Esophagus muscularis mucosa (tissue), 4 donors: ENCODE results near the gene NXN. TPM values are rescaled to one million over a fixed set of nuclear protein-coding genes. Genes with fewer than 3 reads are reported as not detected.

Experiments
- DNase-seq: peaks from one replicate; pipeline ENCODE4 v3.0.0-alpha.2; 2017; ENCODE audit errors: extremely low spot score
- H3K27ac ChIP-seq, 4 donors: fragments of 200-600 bp; sonication (generic); replicated peaks in 1 of 4; 1 replicate in 3 of 4; 2 replicates in 1 of 4; pipeline ENCODE4 v1.5.1; 2016 to 2019; ENCODE audit warnings: mild to moderate bottlenecking in 1 of 4
- H3K27me3 ChIP-seq, 4 donors: fragments of 200-600 bp; sonication (generic); one replicate each; pipeline versions ENCODE4 v1.5.1 to v1.6.0; 2016 to 2019
- H3K36me3 ChIP-seq, 4 donors: fragments of 200-600 bp; sonication (generic); one replicate each; pipeline ENCODE4 v1.5.1; 2016 to 2019
- H3K4me1 ChIP-seq, 4 donors: fragments of 200-600 bp; sonication (generic); one replicate each; pipeline ENCODE4 v1.5.1; 2016 to 2019
- H3K4me3 ChIP-seq, 4 donors: fragments of 200-600 bp; sonication (generic); 1 replicate in 2 of 4; 2 replicates in 2 of 4; pipeline ENCODE4 v1.5.1; 2016 to 2019; ENCODE audit warnings: mild to moderate bottlenecking in 4 of 4, moderate library complexity in 1 of 4
- H3K9me3 ChIP-seq, 4 donors: fragments of 200-600 bp; sonication (generic); 1 replicate in 3 of 4; 2 replicates in 1 of 4; pipeline ENCODE4 v1.5.1; 2016 to 2019
- EP300 ChIP-seq: sonication (generic); formaldehyde crosslinking; IDR thresholded peaks from one replicate; pipeline ENCODE4 v1.6.1; 2017; ENCODE audit warnings: antibody characterized with exemption
- POLR2A ChIP-seq: fragments of 450-650 bp; IDR thresholded peaks from one replicate; pipeline ENCODE4 v1.6.1; 2017; ENCODE audit warnings: antibody characterized with exemption, moderate library complexity, mild to moderate bottlenecking, low read depth
- POLR2AphosphoS5 ChIP-seq, 2 donors: sonication (generic); formaldehyde crosslinking; IDR thresholded peaks; one replicate each; pipeline ENCODE4 v1.6.1; 2017; ENCODE audit warnings: antibody characterized with exemption in 2 of 2
- WGBS: methylation state at CpG from one replicate; pipeline ENCODE4 v1.1.5; 2018; 5-methylcytosine and 5-hydroxymethylcytosine counted together
- intact Hi-C: fragments of 100-400 bp; cut with DNase I; formaldehyde crosslinking; loops from one replicate; pipeline ENCODE4 v1.15.1; 2023
- total RNA-seq, 4 donors: library from RNA; depleted of rRNA; stranded (reverse); fragments of >200 nt; gene quantifications; one replicate each; pipeline versions ENCODE4 v1.1.0 to v1.2.1, GENCODE V29; 2016
- TF ChIP-seq, protein P1 (sequence below), 3 experiments: fragments of 200-600 bp in 2 of 3; fragments of 450-650 bp in 1 of 3; sonication (generic) in 2 of 3; IDR thresholded peaks; one replicate each; pipeline ENCODE4 v1.5.1; 2017 to 2019; ENCODE audit warnings: antibody characterized with exemption in 3 of 3, mild to moderate bottlenecking in 2 of 3, moderate library complexity in 1 of 3

The NXN gene
- total RNA-seq, 4 donors from 2014 or later = 37.0 to 65.6 (median 49.8) TPM

DNA sequence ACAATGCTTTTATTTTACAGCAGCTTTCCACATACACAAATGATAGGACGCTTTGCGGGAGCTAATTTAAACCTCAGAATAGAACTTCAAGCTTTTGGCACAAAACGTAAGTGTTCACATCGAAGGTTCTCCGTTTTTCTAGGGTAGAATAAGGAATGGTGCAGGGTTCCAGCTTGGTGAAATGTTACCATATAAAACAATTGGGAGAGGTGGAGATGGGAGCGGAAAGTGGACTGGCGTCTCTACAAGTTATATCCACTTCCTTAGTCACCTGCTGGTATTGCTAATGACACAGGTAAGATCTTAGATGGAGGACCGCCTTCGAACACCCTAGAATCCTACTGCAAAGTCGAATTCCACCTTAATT is 1.7 kb upstream of the NXN start:
- DNase-seq = no peak
- intact Hi-C loops = loop anchor here (1.0 kb wide), 1 partner anchor 187 kb away; no protein-coding TSS in a partner anchor
- TF ChIP-seq, protein P1, sequence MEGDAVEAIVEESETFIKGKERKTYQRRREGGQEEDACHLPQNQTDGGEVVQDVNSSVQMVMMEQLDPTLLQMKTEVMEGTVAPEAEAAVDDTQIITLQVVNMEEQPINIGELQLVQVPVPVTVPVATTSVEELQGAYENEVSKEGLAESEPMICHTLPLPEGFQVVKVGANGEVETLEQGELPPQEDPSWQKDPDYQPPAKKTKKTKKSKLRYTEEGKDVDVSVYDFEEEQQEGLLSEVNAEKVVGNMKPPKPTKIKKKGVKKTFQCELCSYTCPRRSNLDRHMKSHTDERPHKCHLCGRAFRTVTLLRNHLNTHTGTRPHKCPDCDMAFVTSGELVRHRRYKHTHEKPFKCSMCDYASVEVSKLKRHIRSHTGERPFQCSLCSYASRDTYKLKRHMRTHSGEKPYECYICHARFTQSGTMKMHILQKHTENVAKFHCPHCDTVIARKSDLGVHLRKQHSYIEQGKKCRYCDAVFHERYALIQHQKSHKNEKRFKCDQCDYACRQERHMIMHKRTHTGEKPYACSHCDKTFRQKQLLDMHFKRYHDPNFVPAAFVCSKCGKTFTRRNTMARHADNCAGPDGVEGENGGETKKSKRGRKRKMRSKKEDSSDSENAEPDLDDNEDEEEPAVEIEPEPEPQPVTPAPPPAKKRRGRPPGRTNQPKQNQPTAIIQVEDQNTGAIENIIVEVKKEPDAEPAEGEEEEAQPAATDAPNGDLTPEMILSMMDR (IDR thresholded peaks at IDR 0.05) = no peak
- TF ChIP-seq EP300 (no peak), POLR2A (no peak)
- 34% methylated on average over 10 of the region's 10 CpGs for WGBS
- H3K27ac ChIP-seq = peak overlapping the region in 1 of 4 donors; percentile 94
- H3K4me3 ChIP-seq = no peak overlapping the region
- H3K4me1 ChIP-seq = peaks cover 20 to 42% (median 41%) of the 10 kb centered on the region in 4 donors
- H3K9me3 ChIP-seq = no peaks in the 10 kb centered on the region
- H3K27me3 ChIP-seq = no peaks in the 10 kb centered on the region
- no peaks in the 10 kb centered on the region for H3K36me3 ChIP-seq

DNA sequence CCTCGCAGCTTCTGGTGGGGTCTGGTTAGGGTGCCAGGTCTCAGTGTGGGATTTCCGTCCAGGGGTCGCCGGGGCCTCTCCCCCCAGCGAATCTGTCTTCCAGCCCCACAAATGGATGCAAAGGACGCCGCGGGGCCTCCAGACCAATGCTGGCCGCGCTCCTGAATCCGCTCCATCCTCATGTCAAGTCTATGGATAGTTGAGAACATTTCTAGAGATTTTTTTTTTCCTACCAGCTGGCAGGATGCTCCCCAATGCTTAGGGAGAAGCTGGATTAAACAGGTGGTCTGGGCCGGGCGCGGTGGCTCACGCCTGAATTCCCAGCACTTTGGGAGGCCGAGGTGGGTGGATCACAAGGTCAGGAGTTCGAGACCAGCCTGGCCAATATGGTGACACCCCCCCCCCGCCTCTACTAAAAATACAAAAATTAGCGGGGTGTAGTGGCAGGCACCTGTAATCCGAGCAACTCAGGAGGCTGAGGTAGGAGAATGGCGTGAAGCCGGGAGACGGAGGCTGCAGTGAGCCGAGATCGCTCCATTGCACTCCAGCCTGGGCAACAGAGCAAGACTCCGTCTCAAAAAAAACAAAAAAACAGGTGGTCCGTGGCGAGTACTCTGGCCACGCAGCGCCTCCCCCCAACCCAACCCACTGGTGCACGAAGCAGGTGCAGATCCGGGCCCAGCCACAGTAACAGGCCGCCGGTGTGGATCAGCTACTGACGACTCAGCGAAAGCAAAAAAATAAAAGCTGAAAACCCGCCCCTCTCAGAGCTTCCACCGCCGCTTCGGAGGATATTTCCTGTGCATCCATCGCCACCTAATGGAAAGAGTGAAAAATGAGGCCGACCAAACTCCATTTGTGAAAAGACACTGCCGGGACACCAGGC is 1.1 kb upstream of the NXN start:
- H3K9me3 ChIP-seq = no peaks in the 10 kb centered on the region
- TF ChIP-seq POLR2AphosphoS5 (IDR thresholded peaks at IDR 0.05) (peak; percentile 37 to 63), EP300 (no peak), POLR2A (no peak)
- TF ChIP-seq, protein P1 (IDR thresholded peaks at IDR 0.05) = peak; percentile 76 to 92 (median 78)
- WGBS = 24% methylated on average over 36 of the region's 43 CpGs
- no peak for DNase-seq
- H3K27ac ChIP-seq = peak overlapping the region; percentile 84 to 94 (median 92)
- H3K27me3 ChIP-seq = no peaks in the 10 kb centered on the region
- H3K36me3 ChIP-seq = no peaks in the 10 kb centered on the region
- peak overlapping the region; percentile 72 to 93 (median 81) for H3K4me3 ChIP-seq
- H3K4me1 ChIP-seq = peaks cover 24 to 49% (median 46%) of the 10 kb centered on the region in 4 donors
- intact Hi-C loops = loop anchor here (1.0 kb wide), 1 partner anchor 186 kb away; no protein-coding TSS in a partner anchor

DNA sequence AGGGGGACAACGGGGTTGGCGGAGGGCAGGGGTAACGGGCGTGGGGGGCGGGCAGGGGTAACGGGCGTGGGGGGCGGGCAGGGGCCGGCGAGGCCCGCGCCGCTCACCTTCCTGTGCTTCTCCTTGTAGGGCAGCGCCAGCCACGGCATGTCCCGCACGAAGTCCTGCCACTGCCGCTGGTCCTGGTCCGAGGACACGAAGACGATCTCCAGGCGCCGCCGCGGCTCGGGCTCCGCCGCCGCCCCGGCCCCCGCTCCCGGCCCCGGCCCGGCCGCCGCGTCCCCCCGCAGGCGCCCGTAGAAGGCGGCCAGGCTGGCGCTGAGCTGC is 401 bp downstream of the NXN start:
- no peak for DNase-seq
- WGBS = 0% methylated on average over 6 of the region's 42 CpGs
- peak overlapping the region; percentile 84 to 94 (median 90) for H3K27ac ChIP-seq
- H3K9me3 ChIP-seq = no peaks in the 10 kb centered on the region
- intact Hi-C loops = loop anchor here (5.0 kb wide), 1 partner anchor 97 kb away; no protein-coding TSS in a partner anchor
- H3K27me3 ChIP-seq = no peaks in the 10 kb centered on the region
- H3K36me3 ChIP-seq = no peaks in the 10 kb centered on the region
- no peak for TF ChIP-seq EP300
- TF ChIP-seq, protein P1 (IDR thresholded peaks at IDR 0.05) = no peak
- peak overlapping the region; percentile 72 to 93 (median 81) for H3K4me3 ChIP-seq
- H3K4me1 ChIP-seq = peaks cover 24 to 59% (median 55%) of the 10 kb centered on the region in 4 donors

DNA sequence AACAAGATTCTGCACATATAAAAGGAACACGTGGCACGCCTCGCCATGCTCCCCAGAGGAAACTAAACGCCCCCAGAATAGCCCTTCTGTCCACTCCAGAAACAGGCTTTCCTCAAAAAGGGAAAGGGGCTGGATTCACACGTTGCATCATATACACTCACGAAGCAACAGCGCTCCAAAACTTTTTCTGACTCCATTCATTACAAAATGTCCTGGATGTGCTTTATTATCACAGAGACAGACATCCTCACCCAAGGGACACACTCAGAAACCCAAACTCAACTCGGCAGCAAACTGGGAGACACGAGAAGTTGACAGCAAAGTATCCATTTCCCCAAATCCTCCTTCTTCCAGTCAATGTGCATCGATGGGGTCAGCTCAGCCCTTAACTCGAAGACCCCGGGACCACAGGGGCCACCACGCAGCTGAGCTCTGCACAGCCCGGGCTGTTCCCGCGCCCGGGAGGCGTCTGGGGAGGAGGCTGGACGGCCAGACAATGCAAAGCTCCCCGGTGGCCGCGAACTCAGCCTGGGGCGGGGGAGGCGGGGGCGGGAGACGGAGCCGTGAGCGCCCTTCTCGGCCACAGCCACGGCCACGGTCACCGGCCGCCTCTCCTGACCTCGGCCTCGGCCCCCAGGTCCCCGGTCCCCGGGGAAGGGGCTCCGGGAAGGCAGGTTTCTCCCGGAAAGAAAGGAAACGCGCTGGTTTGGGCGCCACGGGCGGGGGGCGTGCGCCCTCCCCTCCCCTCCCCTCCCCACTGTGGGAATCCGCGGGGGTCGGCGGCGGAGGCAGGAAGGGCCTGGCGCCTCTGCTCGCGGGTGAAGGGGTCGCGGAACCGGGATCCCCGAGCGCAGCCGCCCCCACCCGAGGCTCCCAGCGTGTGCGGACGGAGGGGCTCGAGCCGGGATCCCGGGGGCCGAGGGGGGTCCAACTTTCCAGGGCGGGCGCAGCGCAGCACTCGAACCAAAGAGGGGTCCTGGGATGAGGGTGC is 1.2 kb downstream of the NXN start:
- DNase-seq = no peak
- intact Hi-C loops = loop anchor here (5.0 kb wide), 1 partner anchor 96 kb away; no protein-coding TSS in a partner anchor

More for the DNA sequence above, 1.2 kb downstream of the NXN start:
- Histone ChIP-seq H3K4me3 (peak overlapping the region; percentile 72 to 93 (median 81)), H3K27me3 (no peaks in the 10 kb centered on the region), H3K4me1 (peaks cover 24 to 59% (median 55%) of the 10 kb centered on the region in 4 donors), H3K27ac (peak overlapping the region; percentile 84 to 94 (median 90)), H3K36me3 (no peaks in the 10 kb centered on the region), H3K9me3 (no peaks in the 10 kb centered on the region)
- TF ChIP-seq POLR2A = no peak
- TF ChIP-seq, protein P1 (IDR thresholded peaks at IDR 0.05) = no peak
- TF ChIP-seq POLR2AphosphoS5 (IDR thresholded peaks at IDR 0.05) = peak; percentile 9 to 64
- WGBS = 2% methylated on average over 34 of the region's 72 CpGs
